ENCODE measurements around the gene E2F6. TPM values are rescaled to one million over a fixed set of nuclear protein-coding genes. Genes with fewer than 3 reads are reported as not detected.
A peak's percentile ranks its signal among the peaks of the same experiment; 100 is the strongest.

E2F6 gene
- total and polyA plus RNA-seq, 2 experiments from 2014 or later = 11.5 to 15.3 TPM

DNA sequence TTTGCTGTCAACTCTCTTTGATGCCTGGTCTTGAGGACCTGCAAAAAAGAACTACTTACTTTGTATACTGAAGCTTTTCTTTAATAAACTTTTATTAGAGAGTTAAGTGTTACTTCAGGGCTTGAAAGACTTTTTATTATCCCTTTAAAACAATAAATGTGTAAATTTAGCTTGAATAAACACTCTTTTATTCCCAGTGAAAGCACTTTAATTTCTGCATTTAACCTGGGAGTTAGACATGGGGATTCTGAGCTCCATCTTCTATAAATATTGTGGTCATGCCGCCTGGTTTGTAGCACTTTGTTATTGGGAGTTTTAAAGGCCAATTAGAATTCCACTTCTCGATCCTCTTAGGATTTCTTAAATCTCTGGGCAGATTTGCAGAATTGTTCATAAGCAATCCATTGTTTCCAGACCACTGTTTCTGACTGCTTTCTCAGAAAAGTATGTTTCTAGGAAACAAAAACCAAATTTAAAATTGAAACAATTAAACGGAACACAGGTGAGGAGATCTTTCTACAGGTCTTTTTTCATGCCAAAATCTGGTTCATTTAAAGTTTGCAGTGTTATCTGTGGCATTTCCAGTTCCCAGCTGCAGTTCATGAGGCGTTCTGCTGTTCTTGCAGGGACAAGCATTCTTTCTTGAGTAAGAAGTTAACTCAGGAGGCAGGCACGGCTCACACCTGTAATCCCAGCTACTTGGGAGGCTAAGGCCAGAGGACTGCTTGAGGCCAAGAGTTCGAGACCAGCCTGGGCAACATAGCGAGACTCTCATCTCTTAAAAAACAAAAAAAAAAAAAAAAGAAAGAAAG is 18.1 kb upstream of the E2F6 start:
- Histone ChIP-seq H3K36me3 (ENCODE audit: low read depth) (no peaks in the 10 kb centered on the region), H3K27me3 (replicated peaks; ENCODE audit: insufficient read depth) (peaks cover 51% of the 10 kb centered on the region), H3K9ac (no peak overlapping the region), H4K20me1 (ENCODE audit: insufficient read depth) (no peaks in the 10 kb centered on the region), H3K4me1 (ENCODE audit: insufficient read depth) (no peaks in the 10 kb centered on the region), H2AFZ (no peak overlapping the region), H3K4me3 (no peak overlapping the region), H3K9me2 (ENCODE audit: insufficient read depth) (no peaks in the 10 kb centered on the region), H3F3A (ENCODE audit: insufficient read depth) (no peaks in the 10 kb centered on the region), H3K27ac (no peak overlapping the region), H3K79me2 (ENCODE audit: insufficient read depth) (no peaks in the 10 kb centered on the region), H3K4me2 (ENCODE audit: unreplicated experiment) (peak overlapping the region; percentile 67), H3K9me3 (ENCODE audit: low read depth) (no peaks in the 10 kb centered on the region)
- 56 to 58% methylated on average over 7 of the region's 7 CpGs for WGBS, 2 experiments (ENCODE audit: low coverage in 1 of 2, low lambda C conversion rate in 2 of 2, missing lambda C conversion rate in 2 of 2)
- no peak for DNase-seq
- in situ Hi-C loops (cut with MboI) = no loop called here
- peak; percentile 50 for TF ChIP-seq EZH2 (IDR thresholded peaks at IDR 0.05; ENCODE audit: insufficient read depth, poor library complexity, severe bottlenecking)
- TF ChIP-seq EZH2phosphoT487 (IDR thresholded peaks at IDR 0.05; ENCODE audit: insufficient read depth, low read depth) = no peak

DNA sequence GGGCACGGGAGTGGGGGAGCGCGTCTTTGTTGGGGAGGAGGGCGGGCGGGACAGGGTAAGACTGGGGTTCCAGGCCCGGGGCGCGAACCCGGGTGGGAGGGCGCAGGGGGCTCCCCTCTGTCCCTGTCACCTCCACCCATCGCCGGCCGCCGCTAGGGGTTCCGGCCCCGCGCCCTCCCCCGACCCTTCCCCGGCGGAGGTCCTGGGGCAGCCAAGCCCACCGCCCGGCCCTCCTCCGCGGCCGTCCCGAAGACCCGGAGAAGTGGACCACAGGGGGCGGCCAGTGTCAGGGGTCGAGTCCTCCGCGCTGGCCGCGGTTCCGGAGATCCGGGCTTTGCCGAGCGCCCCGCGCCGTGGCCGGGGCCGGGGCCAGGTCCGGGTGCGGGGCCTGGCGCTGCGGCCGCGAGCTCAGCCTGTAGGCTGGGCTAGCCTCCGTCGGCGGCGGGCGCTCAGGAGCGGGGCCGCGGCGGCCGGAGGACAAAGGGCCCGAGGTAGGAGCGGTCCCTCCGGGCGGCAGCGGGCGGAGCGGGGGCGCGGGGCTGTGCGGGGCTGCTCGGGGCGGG is 16.6 kb upstream of the E2F6 start:
- H3K4me1 ChIP-seq (ENCODE audit: insufficient read depth) = no peaks in the 10 kb centered on the region
- no peak for TF ChIP-seq EZH2 (IDR thresholded peaks at IDR 0.05; ENCODE audit: insufficient read depth, poor library complexity, severe bottlenecking)
- no peak for TF ChIP-seq EZH2phosphoT487 (IDR thresholded peaks at IDR 0.05; ENCODE audit: insufficient read depth, low read depth)
- H3K79me2 ChIP-seq (ENCODE audit: insufficient read depth) = no peaks in the 10 kb centered on the region
- no peaks in the 10 kb centered on the region for H4K20me1 ChIP-seq (ENCODE audit: insufficient read depth)
- H3K4me3 ChIP-seq = peak overlapping the region; percentile 64
- DNase-seq = peak; percentile 40
- 6 to 15% methylated on average over 27 to 31 of the region's 70 CpGs for WGBS, 2 experiments (ENCODE audit: low coverage in 1 of 2, low lambda C conversion rate in 2 of 2, missing lambda C conversion rate in 2 of 2)
- peak overlapping the region; percentile 67 for H3K4me2 ChIP-seq (ENCODE audit: unreplicated experiment)
- no peaks in the 10 kb centered on the region for H3K36me3 ChIP-seq (ENCODE audit: low read depth)
- H3K27me3 ChIP-seq (replicated peaks; ENCODE audit: insufficient read depth) = peaks cover 43% of the 10 kb centered on the region
- H3K9ac ChIP-seq = no peak overlapping the region
- H3F3A ChIP-seq (ENCODE audit: insufficient read depth) = no peaks in the 10 kb centered on the region
- in situ Hi-C loops (cut with MboI) = no loop called here
- no peak overlapping the region for H3K27ac ChIP-seq
- no peaks in the 10 kb centered on the region for H3K9me3 ChIP-seq (ENCODE audit: low read depth)
- 0 out of 2 replicates have a peak overlapping the region, but pooled peaks have one; percentile 24 for H2AFZ ChIP-seq
- H3K9me2 ChIP-seq (ENCODE audit: insufficient read depth) = no peaks in the 10 kb centered on the region

DNA sequence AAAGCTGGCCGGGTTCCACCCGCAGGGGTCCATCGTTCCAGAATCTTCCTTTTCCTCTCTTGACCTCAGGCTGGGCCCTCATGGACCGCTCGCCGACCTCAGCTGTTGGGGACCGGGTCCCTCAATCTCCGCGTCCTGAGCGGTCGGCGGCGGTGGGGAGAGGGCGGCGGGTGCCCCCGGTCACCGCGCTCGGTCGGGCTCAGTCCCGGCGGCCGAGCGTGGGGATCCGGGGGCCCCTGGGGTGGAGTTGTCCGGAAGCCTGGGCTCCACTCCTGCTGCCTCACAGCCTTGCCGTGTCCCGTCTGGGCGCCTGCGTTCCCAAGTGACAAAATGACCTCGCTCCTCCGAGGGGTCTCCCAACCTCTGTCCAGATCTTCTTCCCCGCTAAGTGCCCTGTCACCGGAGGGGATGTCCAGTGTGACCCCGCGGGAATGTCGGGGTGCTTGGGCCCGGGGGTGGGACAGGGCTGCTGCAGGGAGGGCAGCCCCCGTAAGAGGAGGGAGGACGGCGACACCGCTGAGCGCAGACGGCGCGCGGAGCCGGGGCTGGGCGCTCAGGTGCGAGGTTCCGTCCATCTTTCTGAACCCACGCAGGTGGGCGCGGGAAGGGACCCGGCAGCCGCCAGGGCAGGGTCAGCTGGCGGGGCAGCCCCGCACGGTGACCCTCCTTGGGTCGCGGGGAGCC is 16.0 kb upstream of the E2F6 start:
- H3K79me2 ChIP-seq (ENCODE audit: insufficient read depth) = no peaks in the 10 kb centered on the region
- TF ChIP-seq EZH2 (IDR thresholded peaks at IDR 0.05; ENCODE audit: insufficient read depth, poor library complexity, severe bottlenecking) (no peak), EZH2phosphoT487 (IDR thresholded peaks at IDR 0.05; ENCODE audit: insufficient read depth, low read depth) (no peak)
- no peak overlapping the region for H3K9ac ChIP-seq
- 80 to 81% methylated on average over 34 to 50 of the region's 61 CpGs for WGBS, 2 experiments (ENCODE audit: low coverage in 1 of 2, low lambda C conversion rate in 2 of 2, missing lambda C conversion rate in 2 of 2)
- H3K27me3 ChIP-seq (replicated peaks; ENCODE audit: insufficient read depth) = peaks cover 36% of the 10 kb centered on the region
- no peak overlapping the region for H3K4me2 ChIP-seq (ENCODE audit: unreplicated experiment)
- in situ Hi-C loops (cut with MboI) = no loop called here
- no peaks in the 10 kb centered on the region for H4K20me1 ChIP-seq (ENCODE audit: insufficient read depth)
- DNase-seq = no peak
- H3K4me1 ChIP-seq (ENCODE audit: insufficient read depth) = no peaks in the 10 kb centered on the region
- no peaks in the 10 kb centered on the region for H3K9me3 ChIP-seq (ENCODE audit: low read depth)
- no peaks in the 10 kb centered on the region for H3K9me2 ChIP-seq (ENCODE audit: insufficient read depth)
- H2AFZ ChIP-seq = no peak overlapping the region
- no peak overlapping the region for H3K4me3 ChIP-seq
- no peaks in the 10 kb centered on the region for H3K36me3 ChIP-seq (ENCODE audit: low read depth)
- H3F3A ChIP-seq (ENCODE audit: insufficient read depth) = no peaks in the 10 kb centered on the region
- H3K27ac ChIP-seq = no peak overlapping the region

DNA sequence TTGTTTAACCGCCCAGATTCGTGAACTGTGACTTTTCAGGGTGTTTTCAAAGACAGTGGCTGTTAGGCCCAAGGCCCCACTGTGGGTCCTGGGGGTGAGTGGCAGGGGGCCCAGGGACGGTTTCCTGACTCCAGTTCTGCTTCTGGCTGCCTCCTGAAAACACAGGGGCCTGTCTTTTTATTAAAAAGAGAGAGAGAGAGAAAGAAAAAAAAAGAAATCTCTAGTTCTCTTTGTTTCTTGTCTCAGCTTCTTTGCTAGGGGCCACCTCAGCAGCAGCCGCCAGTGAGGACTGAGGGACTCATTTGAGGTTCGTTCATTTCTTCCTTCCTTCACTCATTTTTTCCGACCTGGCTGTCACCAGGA is 15.4 kb upstream of the E2F6 start:
- Histone ChIP-seq H2AFZ (no peak overlapping the region), H4K20me1 (ENCODE audit: insufficient read depth) (no peaks in the 10 kb centered on the region), H3K79me2 (ENCODE audit: insufficient read depth) (no peaks in the 10 kb centered on the region), H3K4me1 (ENCODE audit: insufficient read depth) (no peaks in the 10 kb centered on the region), H3K9ac (no peak overlapping the region), H3K4me3 (no peak overlapping the region), H3K27ac (no peak overlapping the region), H3K36me3 (ENCODE audit: low read depth) (no peaks in the 10 kb centered on the region), H3K4me2 (ENCODE audit: unreplicated experiment) (no peak overlapping the region), H3F3A (ENCODE audit: insufficient read depth) (no peaks in the 10 kb centered on the region), H3K9me3 (ENCODE audit: low read depth) (no peaks in the 10 kb centered on the region), H3K9me2 (ENCODE audit: insufficient read depth) (no peaks in the 10 kb centered on the region), H3K27me3 (replicated peaks; ENCODE audit: insufficient read depth) (peaks cover 36% of the 10 kb centered on the region)
- 75 to 83% methylated on average over 6 of the region's 6 CpGs for WGBS, 2 experiments (ENCODE audit: low coverage in 1 of 2, low lambda C conversion rate in 2 of 2, missing lambda C conversion rate in 2 of 2)
- DNase-seq = no peak
- TF ChIP-seq EZH2 (IDR thresholded peaks at IDR 0.05; ENCODE audit: insufficient read depth, poor library complexity, severe bottlenecking) (no peak), EZH2phosphoT487 (IDR thresholded peaks at IDR 0.05; ENCODE audit: insufficient read depth, low read depth) (no peak)
- in situ Hi-C loops (cut with MboI) = no loop called here
